CD14-positive monocyte (primary cell): ENCODE measurements around the gene MACROD1. TPM values are rescaled to one million over a fixed set of nuclear protein-coding genes. Genes with fewer than 3 reads are reported as not detected.

ENCODE experiments used
- DNase-seq, 3 donors: peaks; one replicate each; pipeline ENCODE4 v3.0.0-alpha.2; 2011 to 2022
- H2AFZ ChIP-seq: 2 replicates; pipeline ENCODE4 v1.6.0; 2012; ENCODE audit warnings: mild to moderate bottlenecking, low read depth, low read length, inconsistent platforms; ENCODE audit not compliant: insufficient read depth, poor library complexity, severe bottlenecking
- H3K27ac ChIP-seq, 2 donors: 1 replicate in 1 of 2; 2 replicates in 1 of 2; pipeline ENCODE4 v1.5.1; 2012 to 2013; ENCODE audit warnings: low read length in 2 of 2, control low read depth in 1 of 2, inconsistent platforms in 1 of 2, low read depth in 1 of 2, mild to moderate bottlenecking in 1 of 2
- H3K27me3 ChIP-seq, 2 donors: one replicate each; pipeline versions ENCODE4 v1.6.0 to v1.6.1; 2011 to 2013; ENCODE audit warnings: low read length in 2 of 2; ENCODE audit not compliant: control insufficient read depth in 2 of 2, insufficient read depth in 2 of 2
- H3K36me3 ChIP-seq, 2 donors: replicated peaks in 1 of 2; 1 replicate in 1 of 2; 2 replicates in 1 of 2; pipeline versions ENCODE4 v1.5.1 to v1.6.1; 2012 to 2013; ENCODE audit warnings: low read length in 2 of 2, control low read depth in 1 of 2, inconsistent platforms in 1 of 2, mild to moderate bottlenecking in 1 of 2; ENCODE audit not compliant: insufficient read depth in 2 of 2, control insufficient read depth in 1 of 2
- H3K4me1 ChIP-seq, 2 donors: 1 replicate in 1 of 2; 2 replicates in 1 of 2; pipeline versions ENCODE4 v1.5.1 to v1.6.1; 2012 to 2013; ENCODE audit warnings: low read length in 2 of 2, control low read depth in 1 of 2, inconsistent platforms in 1 of 2, mild to moderate bottlenecking in 1 of 2, moderate library complexity in 1 of 2; ENCODE audit not compliant: insufficient read depth in 2 of 2, control insufficient read depth in 1 of 2
- H3K4me2 ChIP-seq: replicated peaks from 2 replicates; pipeline ENCODE3; 2012; ENCODE audit warnings: low read length, moderate library complexity, mild to moderate bottlenecking; ENCODE audit not compliant: poor library complexity, severe bottlenecking; ENCODE audit errors: extremely low read depth
- H3K4me3 ChIP-seq, 3 experiments: fragments of 200-600 bp in 1 of 3; sonication (generic) in 1 of 3; replicated peaks in 1 of 3; 1 replicate in 2 of 3; 2 replicates in 1 of 3; pipeline ENCODE4 v1.5.1; 2011 to 2013; ENCODE audit warnings: low read length in 3 of 3, mild to moderate bottlenecking in 3 of 3, control low read depth in 2 of 3, low read depth in 2 of 3, inconsistent platforms in 1 of 3, moderate library complexity in 1 of 3
- H3K79me2 ChIP-seq: 2 replicates; pipeline ENCODE4 v1.6.0; 2012; ENCODE audit warnings: mild to moderate bottlenecking, control low read depth, inconsistent platforms, low read length, moderate library complexity; ENCODE audit not compliant: insufficient read depth
- H3K9ac ChIP-seq: 2 replicates; pipeline ENCODE4 v1.6.0; 2017; ENCODE audit warnings: low read length, mild to moderate bottlenecking; ENCODE audit not compliant: insufficient read depth, poor library complexity, severe bottlenecking
- H3K9me3 ChIP-seq, 2 donors: replicated peaks in 1 of 2; 1 replicate in 1 of 2; 2 replicates in 1 of 2; pipeline versions ENCODE4 v1.5.1 to v1.6.1; 2012 to 2013; ENCODE audit warnings: low read length in 2 of 2, control low read depth in 1 of 2; ENCODE audit not compliant: control insufficient read depth in 1 of 2, insufficient read depth in 1 of 2
- H4K20me1 ChIP-seq: 2 replicates; pipeline ENCODE4 v1.6.0; 2012; ENCODE audit warnings: mild to moderate bottlenecking, low read length, control low read depth, moderate library complexity; ENCODE audit not compliant: insufficient read depth
- H3K27ac Mint-ChIP-seq, 7 donors: one replicate each; pipeline ENCODE4 v1.8.0; 2020; ENCODE audit warnings: mild to moderate bottlenecking in 7 of 7, mixed read lengths in 7 of 7, moderate library complexity in 6 of 7, inconsistent platforms in 2 of 7
- H3K27me3 Mint-ChIP-seq, 3 donors: one replicate each; pipeline ENCODE4 v1.8.0; 2021 to 2022; ENCODE audit warnings: low read depth in 3 of 3, mild to moderate bottlenecking in 3 of 3, mixed read lengths in 3 of 3, moderate library complexity in 3 of 3, inconsistent platforms in 1 of 3
- H3K36me3 Mint-ChIP-seq, 2 donors: one replicate each; pipeline ENCODE4 v1.8.0; 2020; ENCODE audit warnings: mixed read lengths in 2 of 2, inconsistent platforms in 1 of 2, mild to moderate bottlenecking in 1 of 2
- H3K4me1 Mint-ChIP-seq: one replicate; pipeline ENCODE4 v1.8.0; 2020; ENCODE audit warnings: mild to moderate bottlenecking, mixed read lengths
- H3K4me3 Mint-ChIP-seq, 2 donors: one replicate each; pipeline ENCODE4 v1.8.0; 2020; ENCODE audit warnings: mild to moderate bottlenecking in 2 of 2, mixed read lengths in 2 of 2, moderate library complexity in 1 of 2
- H3K9me3 Mint-ChIP-seq, 7 donors: one replicate each; pipeline ENCODE4 v1.8.0; 2020 to 2022; ENCODE audit warnings: mixed read lengths in 7 of 7, mild to moderate bottlenecking in 6 of 7, moderate library complexity in 6 of 7, inconsistent platforms in 2 of 7
- CTCF ChIP-seq: fragments of 200-600 bp; IDR thresholded peaks from one replicate; pipeline ENCODE4 v1.8.0; 2022; ENCODE audit warnings: antibody characterized with exemption, mild to moderate bottlenecking
- WGBS: methylation state at CpG from one replicate; pipeline ENCODE4 v1.1.5; 2013; ENCODE audit warnings: missing lambda C conversion rate; ENCODE audit not compliant: insufficient coverage; 5-methylcytosine and 5-hydroxymethylcytosine counted together
- intact Hi-C, 2 donors: fragments of 100-400 bp; cut with micrococcal nuclease; formaldehyde crosslinking; loops; one replicate each; pipeline versions ENCODE4 v1.15.0 to v1.15.1; 2023
- polyA plus RNA-seq, 3 donors: library from polyadenylated mRNA; depleted of rRNA in 1 of 3; unstranded in 2 of 3; stranded (reverse) in 1 of 3; fragments of 300-500 nt in 2 of 3; fragments of >200 nt in 1 of 3; fragmentation: Illumina TruSeq in 2 of 3; gene quantifications; 1 replicate in 2 of 3; 2 replicates in 1 of 3; pipeline ENCODE4 v1.2.3, GENCODE V29; 2012 to 2021

MACROD1 gene
- polyA plus RNA-seq, 3 donors, result 1.5 to 2.4 (median 2.2) TPM

DNA sequence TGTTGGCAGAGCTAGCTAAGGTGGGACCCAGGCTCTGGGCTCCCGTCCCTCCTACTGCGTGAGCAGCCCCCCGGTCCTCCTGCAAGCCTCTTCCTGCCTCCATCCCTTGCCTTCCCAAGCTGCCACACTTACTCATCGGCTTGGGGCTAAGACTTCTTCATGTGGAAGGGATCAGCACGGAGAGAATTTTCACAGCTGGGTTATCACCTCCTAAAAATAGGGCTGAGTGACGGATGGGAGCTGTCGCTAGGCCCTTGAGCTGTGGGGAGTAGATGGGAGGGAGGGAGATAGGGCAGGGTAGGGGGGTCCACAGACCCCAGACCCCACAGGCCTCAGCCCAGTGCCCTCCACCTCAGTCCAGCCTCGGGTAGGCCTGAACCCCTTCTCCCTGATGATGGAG is 89.2 kb downstream of the MACROD1 start:
- Histone ChIP-seq H3K9ac (no peak overlapping the region), H3K27me3 (no peaks in the 10 kb centered on the region), H2AFZ (no peak overlapping the region), H3K4me1 (peaks cover 10 to 13% of the 10 kb centered on the region in 2 donors), H3K4me2 (no peak overlapping the region), H3K36me3 (no peaks in the 10 kb centered on the region), H3K4me3 (no peak overlapping the region), H3K79me2 (no peaks in the 10 kb centered on the region), H3K9me3 (no peaks in the 10 kb centered on the region), H4K20me1 (no peaks in the 10 kb centered on the region), H3K27ac (no peak overlapping the region)
- Mint-ChIP-seq H3K27ac (no peak overlapping the region), H3K36me3 (no peaks in the 10 kb centered on the region), H3K4me1 (peaks cover 8% of the 10 kb centered on the region), H3K27me3 (peaks cover 2 to 6% (median 2%) of the 10 kb centered on the region in 3 donors), H3K9me3 (no peaks in the 10 kb centered on the region), H3K4me3 (no peak overlapping the region)
- no peak for DNase-seq
- intact Hi-C loops, result no loop called here
- TF ChIP-seq CTCF, result no peak
- 86% methylated on average over 1 of the region's 8 CpGs for WGBS

GRCh38 chr11:64074239-64074638 is 91.7 kb downstream of the MACROD1 start:
- H3K27me3 Mint-ChIP-seq, result peaks cover 0 to 6% (median 2%) of the 10 kb centered on the region in 3 donors
- no peaks in the 10 kb centered on the region for H3K36me3 Mint-ChIP-seq
- 59% methylated on average over 6 of the region's 10 CpGs for whole genome bisulfite sequencing

More at GRCh38 chr11:64074239-64074638, 91.7 kb downstream of the MACROD1 start:
- no peaks in the 10 kb centered on the region for H3K79me2 ChIP-seq
- no peak for TF ChIP-seq CTCF
- no peak overlapping the region for H3K4me3 ChIP-seq
- H3K9ac ChIP-seq, result no peak overlapping the region
- no peaks in the 10 kb centered on the region for H4K20me1 ChIP-seq
- H3K27me3 ChIP-seq, result no peaks in the 10 kb centered on the region
- Mint-ChIP-seq H3K27ac (no peak overlapping the region), H3K4me3 (no peak overlapping the region), H3K4me1 (peaks cover 8% of the 10 kb centered on the region), H3K9me3 (no peaks in the 10 kb centered on the region)
- no peaks in the 10 kb centered on the region for H3K9me3 ChIP-seq
- H3K27ac ChIP-seq, result no peak overlapping the region
- peaks cover 10 to 13% of the 10 kb centered on the region in 2 donors for H3K4me1 ChIP-seq
- H3K4me2 ChIP-seq, result no peak overlapping the region
- DNase-seq, result peak; percentile 30 to 50 (median 33)
- H2AFZ ChIP-seq, result no peak overlapping the region
- intact Hi-C loops, result no loop called here
- no peaks in the 10 kb centered on the region for H3K36me3 ChIP-seq
